Activated CD4-positive, alpha-beta memory T cell treated with anti-CD3 and anti-CD28 coated beads, Interleukin-2, amount 10 ng/mL, durations not matched to agents 7 days and 5 days (primary cell): ENCODE measurements around the gene KLHL33. TPM values are rescaled to one million over a fixed set of nuclear protein-coding genes. Genes with fewer than 3 reads are reported as not detected.

Experiments used
- CTCF ChIA-PET: fragments of 350-600 bp; sonication (Branson Sonifier 250); formaldehyde crosslinking; loops from one replicate; lab custom pipeline; 2021; ENCODE audit warnings: antibody characterized with exemption, inconsistent platforms; lab: Charles Lee
- POLR2A ChIA-PET: fragments of 350-600 bp; sonication (Branson Sonifier 250); formaldehyde crosslinking; loops from one replicate; lab custom pipeline; 2021; ENCODE audit warnings: antibody characterized with exemption; lab: Charles Lee
- DNase-seq: peaks from one replicate; pipeline ENCODE4 v3.0.0-alpha.2; 2020
- H3K27ac Mint-ChIP-seq: one replicate; pipeline ENCODE4 v1.8.0; 2021; ENCODE audit warnings: mild to moderate bottlenecking, mixed read lengths
- H3K27me3 Mint-ChIP-seq: one replicate; pipeline ENCODE4 v1.8.0; 2021; ENCODE audit warnings: mixed read lengths
- H3K36me3 Mint-ChIP-seq: one replicate; pipeline ENCODE4 v1.8.0; 2021; ENCODE audit warnings: low read depth, mixed read lengths
- H3K4me1 Mint-ChIP-seq: one replicate; pipeline ENCODE4 v1.8.0; 2021; ENCODE audit warnings: mixed read lengths
- H3K4me3 Mint-ChIP-seq: one replicate; pipeline ENCODE4 v1.8.0; 2021; ENCODE audit warnings: mild to moderate bottlenecking, mixed read lengths
- H3K9me3 Mint-ChIP-seq: one replicate; pipeline ENCODE4 v1.8.0; 2021; ENCODE audit warnings: mixed read lengths
- total RNA-seq, 2 experiments: library from RNA; stranded (reverse); gene quantifications; one replicate each; pipeline ENCODE4 v1.2.3, GENCODE V29; 2021

Gene KLHL33
- total RNA-seq, 2 experiments from 2014 or later = 0.05 TPM; not detected in 1

GRCh38 chr14:20382526-20382925, 53.4 kb downstream of the KLHL33 start:
- Mint-ChIP-seq H3K27ac (no peak overlapping the region), H3K4me3 (no peak overlapping the region), H3K27me3 (no peaks in the 10 kb centered on the region), H3K36me3 (peaks cover 83% of the 10 kb centered on the region), H3K4me1 (no peaks in the 10 kb centered on the region), H3K9me3 (no peaks in the 10 kb centered on the region)
- DNase-seq = no peak
- POLR2A ChIA-PET = interaction anchor here (2.4 kb wide), 1 partner anchor 39 kb away, joined by 9 read pairs; the partner anchor contains the start of gene PARP2
- CTCF ChIA-PET = interaction anchor here (1.2 kb wide), 1 partner anchor 28 kb away, joined by 3 read pairs; no protein-coding TSS in a partner anchor

GRCh38 chr14:20381341-20381740, 54.6 kb downstream of the KLHL33 start:
- no peak overlapping the region for H3K4me3 Mint-ChIP-seq
- H3K27me3 Mint-ChIP-seq = no peaks in the 10 kb centered on the region
- no peak for DNase-seq
- H3K4me1 Mint-ChIP-seq = no peaks in the 10 kb centered on the region
- ChIA-PET CTCF (interaction anchor here (1.0 to 1.2 kb wide), 2 partner anchors 27 to 34 kb away, joined by 3 read pairs; no protein-coding TSS in a partner anchor), POLR2A (interaction anchor here (2.4 kb wide), 1 partner anchor 37 kb away, joined by 9 read pairs; the partner anchor contains the start of gene PARP2)
- H3K27ac Mint-ChIP-seq = no peak overlapping the region
- no peaks in the 10 kb centered on the region for H3K9me3 Mint-ChIP-seq
- peaks cover 82% of the 10 kb centered on the region for H3K36me3 Mint-ChIP-seq

DNA sequence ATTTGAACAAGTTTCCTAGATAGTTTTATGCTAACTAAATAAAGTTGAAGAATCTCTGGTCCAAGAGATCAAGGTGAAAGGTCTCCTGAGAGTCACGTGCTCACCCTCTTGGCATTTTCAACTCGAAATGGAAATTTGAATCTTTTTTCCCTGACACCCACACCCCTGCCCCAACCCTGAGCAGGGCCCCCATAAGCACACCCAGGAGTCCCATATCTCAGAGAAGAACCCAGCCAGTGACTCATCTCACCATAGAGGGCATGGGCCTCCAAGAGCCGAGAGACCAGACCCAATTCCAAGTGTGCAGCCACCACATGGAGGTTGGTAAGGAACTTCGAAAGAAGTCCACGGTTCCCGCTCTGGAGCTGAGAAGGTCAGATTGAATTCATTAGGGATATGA, 55.3 kb downstream of the KLHL33 start:
- no peak overlapping the region for H3K4me3 Mint-ChIP-seq
- H3K27ac Mint-ChIP-seq = no peak overlapping the region
- CTCF ChIA-PET = interaction anchor here (1.0 kb wide), 1 partner anchor 35 kb away, joined by 3 read pairs; no protein-coding TSS in a partner anchor
- no peaks in the 10 kb centered on the region for H3K27me3 Mint-ChIP-seq
- no peaks in the 10 kb centered on the region for H3K9me3 Mint-ChIP-seq
- H3K36me3 Mint-ChIP-seq = peaks cover 83% of the 10 kb centered on the region
- no peaks in the 10 kb centered on the region for H3K4me1 Mint-ChIP-seq
- POLR2A ChIA-PET = interaction anchor here (1.1 to 2.4 kb wide), 2 partner anchors 9 to 37 kb away, joined by 4 to 9 read pairs; partner anchors contain the start of gene PARP2
- no peak for DNase-seq

- no peaks in the 10 kb centered on the region for H3K9me3 Mint-ChIP-seq
- POLR2A ChIA-PET = interaction anchor here (0.9 to 1.1 kb wide), 2 partner anchors 8 to 90 kb away, joined by 3 to 4 read pairs; partner anchors contain the start of gene PNP
- no peak for DNase-seq
- H3K27ac Mint-ChIP-seq = no peak overlapping the region
- H3K4me1 Mint-ChIP-seq = no peaks in the 10 kb centered on the region
- H3K36me3 Mint-ChIP-seq = peaks cover 84% of the 10 kb centered on the region
- H3K27me3 Mint-ChIP-seq = no peaks in the 10 kb centered on the region
- H3K4me3 Mint-ChIP-seq = no peak overlapping the region
- CTCF ChIA-PET = no interaction called here
Measured at GRCh38 chr14:20379743-20380142, 56.2 kb downstream of the KLHL33 start.

DNA sequence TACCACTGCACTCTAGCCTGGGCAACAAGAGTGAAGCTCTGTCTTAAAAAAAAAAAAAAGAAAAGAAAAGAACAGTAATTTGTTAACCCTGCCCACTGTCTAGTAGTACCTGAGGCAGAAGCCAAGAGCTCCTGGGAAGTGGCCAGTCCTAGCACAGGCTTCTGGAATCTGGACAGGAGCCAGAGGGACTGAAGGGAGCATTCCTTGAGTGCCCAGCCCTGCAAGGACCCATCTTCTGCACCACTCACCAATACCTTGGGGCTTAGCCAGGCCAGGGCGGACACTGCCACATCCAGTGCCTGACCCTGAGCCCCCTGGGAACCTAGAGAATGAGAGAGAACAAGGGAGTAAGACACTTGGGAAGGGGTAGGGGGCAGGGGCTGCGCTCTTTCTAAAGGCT, 58.8 kb downstream of the KLHL33 start:
- POLR2A ChIA-PET = interaction anchor here (1.3 kb wide), 1 partner anchor 34 kb away, joined by 4 read pairs; the partner anchor contains the start of gene PARP2
- CTCF ChIA-PET = interaction anchor here (1.5 kb wide), 1 partner anchor 38 kb away, joined by 3 read pairs; no protein-coding TSS in a partner anchor
- H3K36me3 Mint-ChIP-seq = peaks cover 82% of the 10 kb centered on the region
- no peak for DNase-seq
- H3K27ac Mint-ChIP-seq = no peak overlapping the region
- H3K9me3 Mint-ChIP-seq = no peaks in the 10 kb centered on the region
- H3K27me3 Mint-ChIP-seq = no peaks in the 10 kb centered on the region
- H3K4me1 Mint-ChIP-seq = peaks cover 4% of the 10 kb centered on the region
- H3K4me3 Mint-ChIP-seq = no peak overlapping the region

DNA sequence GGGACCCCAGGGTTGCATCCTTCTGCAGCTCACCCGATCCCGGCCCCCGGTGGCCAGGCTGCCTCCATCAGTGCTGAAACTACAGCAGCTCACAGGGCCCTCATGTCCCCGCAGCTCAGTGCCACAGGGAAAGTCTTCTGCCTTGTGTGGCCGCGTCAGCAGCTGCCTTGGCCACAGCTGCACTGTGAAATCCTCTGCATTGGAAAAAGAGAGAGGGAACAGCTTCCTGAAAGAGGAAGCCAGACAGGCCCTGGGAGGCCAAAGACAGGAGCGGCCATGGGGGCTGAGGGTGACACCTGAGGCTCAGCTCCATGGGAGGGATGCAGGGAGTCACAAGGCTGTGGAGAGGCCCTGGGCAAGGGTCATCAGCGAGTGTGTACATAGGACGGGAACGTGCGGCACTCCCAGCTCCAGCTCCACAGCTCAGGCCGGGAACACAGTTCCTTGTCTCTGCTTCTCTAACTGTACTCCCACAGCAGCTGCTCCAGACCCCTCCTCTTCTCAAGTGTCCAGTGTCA, 59.8 kb downstream of the KLHL33 start:
- no peak overlapping the region for H3K27ac Mint-ChIP-seq
- H3K4me3 Mint-ChIP-seq = no peak overlapping the region
- CTCF ChIA-PET = interaction anchor here (1.2 to 1.5 kb wide), 2 partner anchors 39 to 48 kb away, joined by 3 to 4 read pairs; no protein-coding TSS in a partner anchor
- no peaks in the 10 kb centered on the region for H3K27me3 Mint-ChIP-seq
- POLR2A ChIA-PET = interaction anchor here (1.3 kb wide), 1 partner anchor 33 kb away, joined by 4 read pairs; the partner anchor contains the start of gene PARP2
- H3K4me1 Mint-ChIP-seq = peaks cover 4% of the 10 kb centered on the region
- H3K36me3 Mint-ChIP-seq = peaks cover 84% of the 10 kb centered on the region
- H3K9me3 Mint-ChIP-seq = no peaks in the 10 kb centered on the region
- no peak for DNase-seq

Other genes with a start within 250 kb of the KLHL33 start
- not detected for gene OR11G2, start 245.3 kb downstream of the KLHL33 start, total RNA-seq
- gene OR11H6, start 212.5 kb downstream of the KLHL33 start, total RNA-seq = not detected
- not detected for gene OR11H7, start 207.2 kb downstream of the KLHL33 start, total RNA-seq
- not detected for gene OR11H4, start 196.9 kb downstream of the KLHL33 start, total RNA-seq
- 10 to 100 TPM; 20.5 to 21.2 TPM for gene TTC5, start 130.2 kb downstream of the KLHL33 start, total RNA-seq
- 10 to 100 TPM; 39.3 to 43.4 TPM for gene CCNB1IP1, start 102.9 kb downstream of the KLHL33 start, total RNA-seq
- gene PARP2, start 92.5 kb downstream of the KLHL33 start, total RNA-seq = 10 to 100 TPM; 27.1 to 28.7 TPM
- gene TEP1, start 22.7 kb downstream of the KLHL33 start, total RNA-seq = 10 to 100 TPM; 60.7 to 63.5 TPM
- 10 to 100 TPM; 35.8 to 40.3 TPM for gene OSGEP, start 18.6 kb upstream of the KLHL33 start, total RNA-seq
- gene APEX1, start 19.1 kb upstream of the KLHL33 start, total RNA-seq = 100 to 1,000 TPM in 1 of 2 experiments, 10 to 100 TPM in 1; 91.9 to 103 TPM
- gene PIP4P1, start 25.3 kb upstream of the KLHL33 start, total RNA-seq = 10 to 100 TPM; 39.5 to 42.9 TPM
- 100 to 1,000 TPM; 207 to 210 TPM for gene PNP, start 33.2 kb upstream of the KLHL33 start, total RNA-seq
- under 1 TPM in 1 of 2 experiments, not detected in 1; 0.50 TPM for gene RNASE10, start 69.4 kb upstream of the KLHL33 start, total RNA-seq
- gene RNASE9, start 124.9 kb upstream of the KLHL33 start, total RNA-seq = not detected
- not detected for gene RNASE11, start 151.8 kb upstream of the KLHL33 start, total RNA-seq
- not detected for gene RNASE12, start 155.2 kb upstream of the KLHL33 start, total RNA-seq
- gene OR6S1, start 205.5 kb upstream of the KLHL33 start, total RNA-seq = not detected
- gene RNASE4, start 248.4 kb upstream of the KLHL33 start, total RNA-seq = 1 to 10 TPM; 2.7 to 4.7 TPM